ENCODE results near the gene ZC3H13.

The ZC3H13 gene

GRCh38 chr13:46058268-46058667, 5.7 kb upstream of the ZC3H13 start:
- DNase-seq (ENCODE audit: low spot score): no peak

- DNase-seq (ENCODE audit: low spot score): peak; percentile 50
Measured at GRCh38 chr13:46057256-46058015, 4.9 kb upstream of the ZC3H13 start.

GRCh38 chr13:46053162-46054012, 841 bp upstream of the ZC3H13 start:
- DNase-seq (ENCODE audit: low spot score): no peak

GRCh38 chr13:46051968-46052318, 603 bp downstream of the ZC3H13 start:
- DNase-seq (ENCODE audit: low spot score): no peak

GRCh38 chr13:46050771-46051170, 1.8 kb downstream of the ZC3H13 start:
- no peak for DNase-seq (ENCODE audit: low spot score)

GRCh38 chr13:46045424-46045823, 7.1 kb downstream of the ZC3H13 start:
- DNase-seq (ENCODE audit: low spot score): no peak

GRCh38 chr13:46043647-46044046, 8.9 kb downstream of the ZC3H13 start:
- DNase-seq (ENCODE audit: low spot score): no peak

DNA sequence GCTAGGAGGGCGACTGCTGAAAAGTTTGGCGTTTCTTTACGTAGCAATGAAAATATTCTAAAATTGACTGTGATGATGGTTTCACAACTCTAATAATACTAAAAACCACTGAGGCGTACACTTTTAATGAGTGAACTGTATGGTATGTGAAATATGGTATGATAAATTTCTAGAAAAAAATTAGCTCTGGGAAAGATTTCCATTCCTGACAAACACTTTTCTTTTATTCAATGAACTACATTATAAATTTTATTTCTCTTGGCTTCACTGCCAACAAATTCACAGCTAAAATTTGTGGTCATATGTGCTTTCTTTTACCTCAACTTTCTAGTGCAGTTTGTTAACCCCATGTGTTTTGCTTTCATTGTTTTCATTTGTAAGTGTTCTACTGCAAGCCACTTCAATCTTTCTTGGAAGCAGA, 11.1 kb downstream of the ZC3H13 start:
- DNase-seq (ENCODE audit: low spot score): no peak

DNA sequence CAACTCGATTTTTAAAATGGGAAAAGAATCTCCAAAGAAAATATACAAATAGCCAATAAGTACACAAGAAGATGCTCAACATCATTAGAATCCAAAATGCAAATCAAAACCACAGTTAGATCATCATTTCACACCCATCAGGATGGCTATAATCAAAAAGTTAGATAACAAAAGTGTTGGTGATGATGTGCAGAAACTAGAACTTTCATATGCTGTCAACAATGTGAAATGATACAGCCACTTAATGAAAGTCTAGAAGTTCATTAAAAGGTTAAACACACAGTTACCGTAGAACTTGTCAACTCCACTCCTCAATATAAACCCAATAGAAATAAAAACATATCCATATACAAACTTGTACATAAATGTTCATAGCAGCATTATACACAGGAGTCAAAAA, 11.8 kb downstream of the ZC3H13 start:
- no peak for DNase-seq (ENCODE audit: low spot score)

DNA sequence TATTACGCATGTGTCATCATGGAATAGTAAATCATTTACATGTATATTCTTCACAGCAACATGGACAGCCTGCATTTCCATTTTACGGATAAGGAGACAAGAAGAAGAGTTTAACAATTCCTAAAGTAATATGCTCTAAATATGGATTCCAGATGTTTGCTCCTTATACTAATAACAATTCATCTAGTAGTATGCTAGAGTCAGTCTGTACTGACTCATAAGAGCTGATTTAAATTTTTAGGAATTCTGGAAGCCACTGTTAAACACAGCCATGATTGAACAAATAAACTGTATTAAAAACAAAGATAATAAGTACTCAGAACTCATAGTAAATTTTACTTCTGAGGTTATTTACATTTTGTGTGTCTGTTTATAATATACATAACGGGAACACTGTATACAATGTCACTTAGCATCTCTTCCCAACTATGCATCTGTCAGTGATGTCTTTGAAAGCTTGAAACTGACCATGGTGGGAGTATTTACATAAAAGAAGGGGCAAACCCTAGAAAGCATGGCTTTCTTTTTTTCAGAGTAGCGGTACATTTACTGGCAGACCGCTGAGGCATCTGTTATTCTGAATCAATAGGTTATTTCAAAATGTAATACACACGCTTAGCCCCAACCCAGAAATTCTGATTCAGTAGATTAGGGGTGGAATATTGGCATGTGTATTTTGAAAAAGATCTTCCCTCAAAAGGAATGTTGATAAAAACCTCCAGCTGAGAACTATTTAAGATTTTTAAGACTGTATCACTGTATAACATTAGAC, 12.9 kb downstream of the ZC3H13 start:
- no peak for DNase-seq (ENCODE audit: low spot score)

DNA sequence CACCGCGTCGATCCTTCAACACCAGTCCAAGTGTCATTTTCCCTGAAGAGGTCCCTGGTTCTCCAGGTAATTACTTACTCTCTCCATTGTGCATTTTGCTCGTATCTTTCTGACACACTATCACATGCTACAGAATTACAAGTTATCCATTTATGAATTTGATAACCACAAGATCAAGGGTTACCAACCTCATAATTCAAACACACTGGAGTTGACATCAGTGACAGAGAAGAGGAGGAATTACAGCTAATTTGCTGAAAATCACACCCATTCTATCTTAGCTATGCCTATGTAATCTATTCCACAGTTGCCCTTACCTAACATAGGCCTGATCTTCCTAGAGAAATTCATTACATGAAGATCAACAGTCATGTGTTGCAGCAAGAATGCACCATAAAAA, 14.2 kb downstream of the ZC3H13 start:
- DNase-seq (ENCODE audit: low spot score): no peak

- DNase-seq (ENCODE audit: low spot score): no peak
Measured at GRCh38 chr13:46035066-46035465, 17.5 kb downstream of the ZC3H13 start.

DNA sequence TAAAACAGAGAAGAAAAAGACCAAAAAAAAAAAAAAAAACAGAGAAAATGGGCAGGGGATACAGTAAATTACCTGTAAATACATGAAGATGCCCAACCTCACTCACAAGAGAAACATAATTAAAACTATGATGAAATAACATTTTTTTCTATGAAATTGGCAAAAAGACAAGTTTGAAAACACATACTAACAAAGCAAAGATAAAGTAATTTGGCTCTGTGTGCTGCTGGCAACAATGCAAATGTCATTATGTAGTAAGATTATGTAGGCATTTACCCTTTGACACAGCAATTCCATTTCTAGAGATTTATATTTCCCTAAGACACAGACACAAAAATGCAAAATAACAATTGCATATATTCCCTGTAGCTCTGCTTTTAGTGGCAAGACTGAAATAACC, 20.2 kb downstream of the ZC3H13 start:
- DNase-seq (ENCODE audit: low spot score): no peak

DNA sequence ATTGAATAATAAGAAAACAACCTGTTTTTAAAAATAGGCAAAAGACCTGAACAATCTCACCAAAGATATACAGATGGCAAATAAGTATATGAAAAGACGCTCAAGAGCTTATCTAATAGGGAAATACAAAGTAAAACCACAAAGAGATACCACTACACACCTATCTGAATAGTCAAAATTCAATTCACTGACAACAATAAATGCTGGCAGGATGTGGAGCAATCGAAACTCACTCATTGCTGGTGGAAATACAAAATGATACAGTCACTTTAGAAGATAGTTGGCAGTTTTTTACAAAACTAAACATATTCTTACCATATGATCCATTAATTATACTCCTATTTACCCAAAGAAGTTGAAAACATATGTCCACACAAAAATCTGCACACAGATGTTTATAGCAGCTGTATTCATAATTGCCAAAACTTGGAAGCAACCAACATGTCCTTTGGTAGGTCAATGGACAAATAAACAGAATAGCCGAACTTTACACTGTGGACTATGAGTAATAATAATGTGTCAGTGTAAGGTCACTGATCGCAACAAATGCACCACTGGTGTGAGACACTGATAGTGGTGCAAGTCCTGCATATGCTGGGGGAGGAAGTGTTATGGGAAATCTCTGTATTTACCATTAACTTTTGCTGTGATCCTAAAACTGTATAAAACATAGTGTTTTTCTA, 20.8 kb downstream of the ZC3H13 start:
- DNase-seq (ENCODE audit: low spot score): no peak

DNA sequence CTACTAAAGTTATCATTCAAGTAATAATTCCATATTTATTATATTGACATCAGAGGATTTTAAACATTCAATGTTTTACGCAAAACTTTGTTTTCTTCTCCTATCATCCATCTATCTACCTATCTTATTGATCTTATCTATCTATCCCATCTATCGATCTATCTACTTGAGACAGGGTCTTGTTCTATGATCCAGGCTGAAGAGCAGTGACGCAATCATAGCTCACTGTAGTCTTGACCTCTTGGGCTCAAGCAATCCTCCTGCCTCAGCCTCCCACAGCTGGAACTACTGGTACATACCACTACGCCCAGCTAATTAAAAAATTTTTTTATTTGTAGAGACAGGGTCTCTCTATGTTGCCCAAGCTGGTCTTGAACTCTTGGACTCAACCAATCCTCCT, 27.4 kb downstream of the ZC3H13 start:
- no peak for DNase-seq (ENCODE audit: low spot score)

- DNase-seq (ENCODE audit: low spot score): no peak
Measured at GRCh38 chr13:46022481-46022880, 30.1 kb downstream of the ZC3H13 start.

DNA sequence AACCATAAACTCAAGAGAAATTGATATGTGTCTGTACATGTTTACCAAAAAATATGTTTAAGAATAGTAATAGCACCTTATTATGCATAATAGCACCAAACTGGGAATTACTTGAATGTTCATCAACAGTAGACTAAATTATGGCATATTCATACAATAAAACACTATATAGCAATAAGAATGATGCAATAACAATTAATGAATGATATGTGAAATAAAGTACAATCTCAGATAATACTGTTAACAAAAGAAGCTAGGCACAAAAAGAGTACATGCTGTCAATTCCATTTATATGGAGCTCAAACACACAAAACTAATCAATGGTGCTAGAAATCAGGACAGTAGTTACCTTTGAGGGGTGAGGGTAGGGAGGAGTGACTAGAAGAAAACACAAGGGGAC, 36.3 kb downstream of the ZC3H13 start:
- DNase-seq (ENCODE audit: low spot score): no peak

GRCh38 chr13:46015366-46015765, 37.2 kb downstream of the ZC3H13 start:
- no peak for DNase-seq (ENCODE audit: low spot score)

GRCh38 chr13:46012404-46012803, 40.1 kb downstream of the ZC3H13 start:
- no peak for DNase-seq (ENCODE audit: low spot score)

DNA sequence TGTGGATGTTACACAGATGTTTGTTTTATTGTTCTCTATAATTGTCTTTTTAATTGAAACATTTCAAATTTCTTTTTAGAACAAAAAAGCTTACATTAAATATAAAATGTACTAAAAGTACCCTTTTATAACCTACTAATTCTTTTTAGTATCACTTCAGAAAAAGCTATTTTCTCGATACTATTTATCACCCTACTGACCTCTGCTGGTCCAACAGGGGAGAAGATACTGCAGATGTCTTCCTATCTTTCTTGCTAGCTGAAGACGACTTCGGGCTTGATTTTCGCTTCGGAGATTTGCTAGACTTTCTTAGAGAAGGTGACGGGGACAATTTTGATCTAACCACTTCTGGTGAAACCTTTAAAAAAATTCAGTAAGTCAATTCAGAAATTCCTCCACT, 42.4 kb downstream of the ZC3H13 start:
- DNase-seq (ENCODE audit: low spot score): no peak

DNA sequence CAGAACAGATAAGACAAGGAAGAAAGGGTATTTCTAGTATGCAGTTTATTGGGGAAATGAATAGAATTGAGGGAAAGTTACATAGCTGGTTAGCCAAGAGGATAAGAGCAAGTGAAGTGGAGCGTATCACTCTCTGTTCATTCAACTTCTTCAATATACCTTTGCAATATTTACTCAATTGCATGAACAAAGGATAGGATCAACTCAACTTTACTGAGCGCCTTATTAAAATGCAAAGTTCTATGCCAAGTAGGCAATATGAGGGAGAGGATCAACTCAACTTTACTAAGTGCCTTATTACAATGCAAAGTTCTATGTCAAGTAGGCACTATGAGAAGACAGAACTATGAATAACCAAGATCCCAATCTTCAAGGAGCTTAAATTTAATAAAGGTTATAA, 43.9 kb downstream of the ZC3H13 start:
- DNase-seq (ENCODE audit: low spot score): no peak
